Loucy (cell line): ENCODE data around the gene LRRTM3.

Experiments
- EZH2phosphoT487 ChIP-seq: fragments of 200-600 bp; IDR thresholded peaks from 2 replicates; pipeline ENCODE4 v1.6.1; 2018; ENCODE audit warnings: antibody characterized with exemption, mild to moderate bottlenecking, moderate library complexity, borderline replicate concordance
- TF ChIP-seq, protein P1 (sequence below): fragments of 200-600 bp; sonication (generic); conservative IDR thresholded peaks from 2 replicates; pipeline ENCODE4 v1.5.1; 2014; ENCODE audit warnings: mild to moderate bottlenecking, antibody characterized with exemption, low read length

DNA sequence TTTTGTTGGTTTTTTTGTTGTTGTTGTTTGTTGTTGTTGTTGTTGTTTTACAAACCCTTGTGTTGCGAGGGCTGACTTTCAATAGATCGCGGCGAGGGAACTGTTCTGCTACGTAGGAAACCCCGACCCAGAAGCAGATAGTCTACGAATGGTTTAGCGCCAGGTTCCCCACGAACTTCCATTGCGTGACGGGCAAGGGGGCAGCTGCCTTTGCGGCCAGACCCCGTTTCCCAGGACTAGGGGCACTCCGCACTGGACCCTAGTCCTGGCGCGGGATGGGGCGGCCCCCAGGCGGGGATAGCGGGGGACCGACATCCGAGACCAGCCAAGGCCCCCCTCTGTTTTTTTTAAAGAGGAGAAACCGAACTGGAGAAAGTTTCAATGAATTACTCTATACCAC lies 119.6 kb downstream of the LRRTM3 start:
- no peak for TF ChIP-seq EZH2phosphoT487
- TF ChIP-seq, protein P1, sequence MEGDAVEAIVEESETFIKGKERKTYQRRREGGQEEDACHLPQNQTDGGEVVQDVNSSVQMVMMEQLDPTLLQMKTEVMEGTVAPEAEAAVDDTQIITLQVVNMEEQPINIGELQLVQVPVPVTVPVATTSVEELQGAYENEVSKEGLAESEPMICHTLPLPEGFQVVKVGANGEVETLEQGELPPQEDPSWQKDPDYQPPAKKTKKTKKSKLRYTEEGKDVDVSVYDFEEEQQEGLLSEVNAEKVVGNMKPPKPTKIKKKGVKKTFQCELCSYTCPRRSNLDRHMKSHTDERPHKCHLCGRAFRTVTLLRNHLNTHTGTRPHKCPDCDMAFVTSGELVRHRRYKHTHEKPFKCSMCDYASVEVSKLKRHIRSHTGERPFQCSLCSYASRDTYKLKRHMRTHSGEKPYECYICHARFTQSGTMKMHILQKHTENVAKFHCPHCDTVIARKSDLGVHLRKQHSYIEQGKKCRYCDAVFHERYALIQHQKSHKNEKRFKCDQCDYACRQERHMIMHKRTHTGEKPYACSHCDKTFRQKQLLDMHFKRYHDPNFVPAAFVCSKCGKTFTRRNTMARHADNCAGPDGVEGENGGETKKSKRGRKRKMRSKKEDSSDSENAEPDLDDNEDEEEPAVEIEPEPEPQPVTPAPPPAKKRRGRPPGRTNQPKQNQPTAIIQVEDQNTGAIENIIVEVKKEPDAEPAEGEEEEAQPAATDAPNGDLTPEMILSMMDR: no peak
